GM19351 (cell line): Measurements from ENCODE around the gene PLEKHH1.

Source experiments
- ATAC-seq: cut with Tn5 transposase; IDR thresholded peaks from one replicate; pipeline ENCODE4 v1.9.1; 2021; ENCODE audit warnings: mild to moderate bottlenecking, moderate library complexity; ENCODE audit not compliant: unreplicated experiment

PLEKHH1 gene

GRCh38 chr14:67508956-67509355 is 24.1 kb upstream of the PLEKHH1 start:
- no peak for ATAC-seq

DNA sequence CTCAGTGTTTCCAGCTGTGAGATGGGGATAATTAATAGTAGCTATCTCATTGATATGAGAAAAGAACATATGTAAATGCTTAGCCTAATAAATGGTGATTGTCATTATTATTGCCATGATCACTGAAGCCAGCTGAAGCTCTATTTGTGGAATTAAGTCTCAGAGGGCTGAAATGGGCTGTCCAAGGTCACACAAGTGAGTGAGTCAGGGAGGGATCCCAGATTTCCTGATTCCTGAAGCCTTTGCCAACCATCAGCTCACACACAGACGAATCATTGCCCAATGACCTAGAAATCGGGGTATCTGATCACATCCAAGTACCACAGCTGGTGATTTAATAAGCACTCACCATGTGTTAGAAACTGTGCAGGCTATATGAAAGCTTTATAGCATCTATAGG is 23.0 kb upstream of the PLEKHH1 start:
- no peak for ATAC-seq

DNA sequence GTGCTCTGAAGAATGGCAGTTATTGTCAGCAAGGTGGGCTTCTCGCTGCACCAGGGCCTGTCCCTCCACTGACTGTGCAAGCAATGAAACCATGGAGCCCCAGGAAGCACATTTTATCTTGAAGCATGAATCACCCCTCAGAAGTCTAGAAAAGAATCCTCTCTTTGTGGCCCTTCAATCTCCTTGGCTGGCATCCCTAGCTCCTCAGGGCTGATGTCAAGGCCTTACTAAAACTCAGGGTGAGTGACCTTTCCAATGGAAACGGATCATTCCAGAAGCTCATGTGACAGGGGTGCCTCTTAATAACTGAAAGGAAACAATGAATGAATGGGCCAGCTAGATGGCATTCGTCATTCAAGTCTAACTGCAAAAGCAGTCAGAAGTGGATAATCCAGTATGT is 22.3 kb upstream of the PLEKHH1 start:
- no peak for ATAC-seq

DNA sequence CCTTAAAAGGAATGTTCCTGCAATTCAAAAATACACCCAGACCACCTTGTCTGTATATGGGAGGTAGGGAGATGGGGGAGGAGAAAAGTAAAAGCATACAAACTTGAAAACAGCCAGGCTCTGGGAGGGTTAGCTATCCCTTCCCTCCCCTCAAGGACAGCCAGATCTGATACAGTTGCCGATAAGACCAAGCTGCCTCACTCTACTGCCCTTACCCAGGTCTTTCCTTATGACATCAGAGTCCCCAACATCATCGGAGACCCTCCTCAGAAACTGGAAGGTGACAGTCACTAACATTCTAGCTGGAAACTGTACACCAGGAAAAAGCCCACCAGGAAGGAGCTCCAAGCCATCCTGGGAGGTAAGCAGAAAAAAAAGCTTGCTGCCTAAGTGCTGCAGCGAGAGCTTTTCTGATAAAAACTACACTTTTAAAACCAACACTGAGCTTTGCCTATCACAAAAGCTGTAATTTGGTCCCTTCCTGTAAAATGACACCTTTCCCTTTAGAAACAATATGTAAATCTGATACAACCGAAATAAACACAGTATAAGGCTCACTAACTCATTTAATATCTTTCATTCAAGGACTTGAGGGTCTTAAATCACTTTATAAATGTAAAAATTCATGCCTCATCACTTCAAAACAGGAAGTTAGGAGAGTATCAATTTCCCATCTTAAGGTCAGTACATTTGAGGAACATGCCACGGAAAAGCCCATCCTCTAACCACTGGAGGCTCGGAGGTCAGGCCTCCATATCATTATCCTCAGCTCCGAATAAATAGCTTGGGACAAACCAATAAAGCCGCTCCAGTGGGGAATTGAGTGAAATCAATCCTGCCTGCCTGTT is 20.4 kb upstream of the PLEKHH1 start:
- no peak for ATAC-seq

- no peak for ATAC-seq
Measured at GRCh38 chr14:67513631-67514108, 19.4 kb upstream of the PLEKHH1 start.

DNA sequence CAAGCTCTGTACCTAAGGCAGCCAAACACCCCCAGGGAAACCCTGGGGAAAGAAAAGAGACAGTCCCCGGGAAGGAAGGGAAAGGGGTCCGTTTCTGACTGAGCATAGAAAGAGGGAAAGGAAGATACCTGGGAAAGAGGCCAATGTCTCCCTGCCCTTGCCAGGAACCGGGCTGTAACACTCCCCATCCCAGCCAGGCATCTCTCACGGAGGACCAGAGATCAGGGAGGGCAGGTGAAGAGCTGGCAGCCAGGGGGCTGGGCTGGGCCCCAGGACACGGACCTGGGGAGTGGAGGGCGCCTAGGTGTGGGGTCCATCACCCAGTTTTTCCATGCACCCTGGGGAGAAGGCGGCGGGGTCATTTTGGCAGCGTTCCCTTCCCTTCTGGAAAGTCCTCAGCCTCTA is 18.9 kb upstream of the PLEKHH1 start:
- no peak for ATAC-seq

- peak; percentile 42 for ATAC-seq
Measured at GRCh38 chr14:67514650-67515385, 18.3 kb upstream of the PLEKHH1 start.

GRCh38 chr14:67515386-67516079 is 17.6 kb upstream of the PLEKHH1 start:
- ATAC-seq: peak; percentile 72

DNA sequence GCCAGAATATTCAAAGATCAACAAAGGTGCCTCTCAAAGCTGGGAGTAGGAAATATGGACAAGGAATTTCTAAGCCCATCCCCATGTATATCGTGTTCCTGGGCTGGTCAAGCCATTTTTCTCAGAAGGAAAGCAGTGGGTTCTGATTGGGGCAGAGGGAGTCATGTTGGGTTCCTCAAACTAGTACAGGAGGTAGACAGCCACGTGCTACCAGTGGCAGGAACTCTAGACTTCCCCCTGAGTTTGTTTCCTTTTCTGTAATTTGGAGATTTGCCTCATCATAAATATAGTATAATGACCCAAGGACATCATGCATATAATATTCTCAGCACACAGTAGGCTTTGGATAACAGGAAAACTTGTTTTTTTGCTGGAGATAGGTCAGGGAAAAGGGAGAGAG is 16.4 kb upstream of the PLEKHH1 start:
- ATAC-seq: no peak

- no peak for ATAC-seq
Measured at GRCh38 chr14:67517083-67517482, 16.0 kb upstream of the PLEKHH1 start.

GRCh38 chr14:67519406-67519805 is 13.7 kb upstream of the PLEKHH1 start:
- ATAC-seq: no peak

GRCh38 chr14:67520482-67520881 is 12.6 kb upstream of the PLEKHH1 start:
- no peak for ATAC-seq

DNA sequence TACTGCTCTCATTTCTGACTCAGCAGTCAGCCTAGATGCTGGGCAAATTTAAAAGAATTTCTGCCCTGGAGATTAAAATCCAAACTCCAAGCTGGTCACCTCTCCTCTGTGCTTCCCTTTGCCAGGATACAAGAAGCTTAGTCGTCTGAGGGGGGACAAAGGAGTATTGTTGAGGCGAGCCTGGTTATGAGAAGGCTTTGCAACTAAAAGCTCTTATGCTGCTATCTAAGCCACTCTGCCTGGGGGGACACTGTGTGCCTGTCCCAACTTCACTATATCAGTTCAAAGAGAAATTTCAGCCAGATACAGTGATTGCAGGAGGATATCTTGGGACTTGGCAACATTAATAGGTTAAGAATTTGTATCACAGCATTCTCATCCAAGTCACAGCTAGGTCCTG is 10.8 kb upstream of the PLEKHH1 start:
- ATAC-seq: no peak

GRCh38 chr14:67523764-67524633 is 9.1 kb upstream of the PLEKHH1 start:
- ATAC-seq: no peak

DNA sequence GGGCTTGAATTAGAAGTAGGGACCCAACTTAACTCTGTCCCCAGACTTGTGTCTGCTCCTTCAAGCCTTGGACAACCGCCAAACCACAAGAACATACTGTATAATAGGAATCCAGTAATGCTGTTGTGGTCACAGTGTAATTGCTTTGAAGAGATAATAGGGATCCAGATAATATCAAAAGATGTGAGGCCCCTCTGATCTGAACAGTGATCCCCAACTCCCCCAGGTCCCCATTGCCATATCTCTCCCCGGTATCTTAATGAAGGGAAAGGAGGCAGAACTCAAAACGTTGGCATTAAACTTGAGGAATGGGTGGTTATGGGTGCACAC is 8.5 kb upstream of the PLEKHH1 start:
- ATAC-seq: no peak

DNA sequence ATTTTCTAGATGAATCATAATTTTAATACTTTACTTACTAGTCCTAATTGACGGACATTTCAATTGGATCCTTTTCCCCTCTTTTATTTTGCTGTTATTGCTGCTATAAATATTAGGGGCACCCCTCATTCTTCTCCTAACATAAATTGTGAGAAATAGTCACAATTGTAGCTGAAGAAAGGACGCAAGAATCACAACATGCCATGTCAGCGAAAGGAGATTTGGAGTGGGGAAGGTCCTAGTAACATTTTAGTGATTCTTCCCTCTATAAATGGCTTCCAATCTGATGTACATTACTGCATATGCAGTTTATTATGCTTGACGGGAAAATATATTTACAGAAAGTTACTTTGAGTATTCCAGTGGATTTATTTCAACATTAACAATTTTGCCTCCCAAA is 7.7 kb upstream of the PLEKHH1 start:
- ATAC-seq: no peak

DNA sequence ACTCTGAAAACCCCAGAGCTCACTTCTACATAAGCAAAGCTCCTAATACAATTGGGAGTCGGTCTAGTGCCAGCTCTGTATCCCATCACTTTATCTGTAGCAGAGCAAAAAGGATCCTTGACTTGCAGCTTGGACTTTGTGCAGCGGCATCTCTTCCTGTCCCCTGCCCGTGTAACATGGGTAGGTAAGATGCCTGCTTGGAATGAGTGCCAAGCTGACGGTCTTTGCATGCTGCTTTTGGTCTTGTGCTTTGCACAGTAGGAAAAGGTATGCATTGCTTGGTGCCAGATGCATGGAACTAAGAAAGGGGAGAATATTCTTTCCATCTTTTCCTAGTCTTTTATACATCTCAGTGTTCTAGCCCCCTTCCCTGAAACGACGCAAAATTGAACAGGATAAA is 6.9 kb upstream of the PLEKHH1 start:
- no peak for ATAC-seq

DNA sequence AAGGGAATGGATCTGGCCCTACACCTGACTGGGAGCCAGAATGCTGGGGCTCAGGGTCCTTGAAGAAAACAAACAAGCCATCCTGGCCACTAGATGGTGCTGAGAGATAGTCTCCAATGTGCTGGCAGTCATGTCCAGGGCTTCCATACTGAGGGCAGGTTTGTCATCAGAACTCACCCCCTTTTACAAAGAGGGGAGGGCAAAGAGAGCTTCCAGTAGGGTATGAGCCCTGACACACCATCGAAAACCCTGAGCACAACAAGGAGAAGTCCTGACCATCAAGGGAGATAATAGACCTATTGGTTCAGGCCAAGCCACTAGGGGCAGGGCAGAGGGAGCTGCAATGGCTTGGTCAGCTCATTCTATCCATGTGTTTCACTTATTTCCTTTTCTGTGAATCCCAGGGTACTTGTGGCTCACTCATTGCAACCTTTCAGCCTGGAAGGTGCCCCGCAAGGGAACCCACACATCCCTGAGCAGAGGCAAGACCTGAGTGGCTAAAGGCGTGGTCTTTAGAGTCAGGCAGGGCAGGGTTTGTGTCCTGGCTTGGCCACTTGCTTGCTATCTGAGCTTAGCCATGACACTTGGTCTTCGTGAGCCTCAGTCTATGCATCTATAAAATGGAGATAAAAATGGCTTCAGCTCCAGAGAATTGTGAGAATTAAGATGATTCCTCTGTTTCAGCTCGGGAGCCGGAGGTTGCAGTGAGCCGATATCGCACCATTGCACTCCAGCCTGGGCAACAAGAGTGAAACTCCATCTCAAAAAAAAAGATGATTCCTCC is 6.2 kb upstream of the PLEKHH1 start:
- no peak for ATAC-seq

DNA sequence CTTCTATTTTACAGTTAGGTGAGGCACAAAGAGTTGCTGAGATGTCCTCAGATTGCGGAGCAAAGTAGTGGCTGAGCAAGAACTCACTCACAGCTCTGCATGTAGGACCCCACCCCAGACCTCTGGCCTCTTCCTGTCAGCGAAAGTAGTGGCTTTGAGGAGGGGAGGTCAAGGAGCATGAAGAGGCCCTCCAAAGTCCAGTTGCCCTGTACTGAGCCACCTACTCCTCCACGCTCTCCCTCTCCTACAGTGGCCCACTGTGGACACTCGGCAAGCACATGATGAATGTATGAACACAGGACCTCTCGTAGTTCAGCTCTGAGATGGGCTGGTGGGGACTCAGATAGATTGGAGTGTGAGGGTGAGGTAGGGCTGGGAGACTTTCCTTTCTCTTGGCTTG is 5.3 kb upstream of the PLEKHH1 start:
- no peak for ATAC-seq

GRCh38 chr14:67528276-67528675 is 4.8 kb upstream of the PLEKHH1 start:
- ATAC-seq: no peak
